ENCODE measurements around the gene C4orf51.
"Not testable (repeated sequence)": the region's sequence is repeated elsewhere in the genome, so short reads cannot be mapped to it uniquely, and the experiment has no call there.

C4orf51 gene

GRCh38 chr4:145670422-145670821 is 9.5 kb upstream of the C4orf51 start:
- no peaks in the 10 kb centered on the region for H3K27me3 ChIP-seq (ENCODE audit: insufficient read depth, low read length)
- no peak overlapping the region for H3K27ac ChIP-seq (ENCODE audit: low read depth, low read length)
- H3K4me1 ChIP-seq (ENCODE audit: control insufficient read depth, insufficient read depth, low read length, unreplicated experiment): no peaks in the 10 kb centered on the region
- H2AFZ ChIP-seq (ENCODE audit: low read length, unreplicated experiment): no peak overlapping the region
- H3K4me3 ChIP-seq (ENCODE audit: low read depth, low read length): no peak overlapping the region
- no peaks in the 10 kb centered on the region for H3K36me3 ChIP-seq (ENCODE audit: insufficient read depth, low read length)
- no peaks in the 10 kb centered on the region for H3K79me2 ChIP-seq (ENCODE audit: control insufficient read depth, insufficient read depth, low read length, unreplicated experiment)

GRCh38 chr4:145679520-145679919 is 426 bp upstream of the C4orf51 start:
- peak overlapping the region; percentile 86 for H3K27ac ChIP-seq (ENCODE audit: low read depth, low read length)
- H3K79me2 ChIP-seq (ENCODE audit: control insufficient read depth, insufficient read depth, low read length, unreplicated experiment): no peaks in the 10 kb centered on the region
- peaks cover 25% of the 10 kb centered on the region for H3K4me1 ChIP-seq (ENCODE audit: control insufficient read depth, insufficient read depth, low read length, unreplicated experiment)
- no peaks in the 10 kb centered on the region for H3K27me3 ChIP-seq (ENCODE audit: insufficient read depth, low read length)
- H3K36me3 ChIP-seq (ENCODE audit: insufficient read depth, low read length): no peaks in the 10 kb centered on the region
- peak overlapping the region; percentile 51 for H3K4me3 ChIP-seq (ENCODE audit: low read depth, low read length)
- H2AFZ ChIP-seq (ENCODE audit: low read length, unreplicated experiment): peak overlapping the region; percentile 93

- H3K27ac ChIP-seq (ENCODE audit: low read depth, low read length): peak overlapping the region; percentile 86
Observed at GRCh38 chr4:145680902-145681301, 956 bp downstream of the C4orf51 start.

GRCh38 chr4:145681518-145681917 is 1.6 kb downstream of the C4orf51 start:
- peaks cover 25% of the 10 kb centered on the region for H3K4me1 ChIP-seq (ENCODE audit: control insufficient read depth, insufficient read depth, low read length, unreplicated experiment)
- H3K27ac ChIP-seq (ENCODE audit: low read depth, low read length): no peak overlapping the region
- H2AFZ ChIP-seq (ENCODE audit: low read length, unreplicated experiment): no peak overlapping the region
- H3K36me3 ChIP-seq (ENCODE audit: insufficient read depth, low read length): no peaks in the 10 kb centered on the region
- no peaks in the 10 kb centered on the region for H3K79me2 ChIP-seq (ENCODE audit: control insufficient read depth, insufficient read depth, low read length, unreplicated experiment)
- no peaks in the 10 kb centered on the region for H3K27me3 ChIP-seq (ENCODE audit: insufficient read depth, low read length)
- no peak overlapping the region for H3K4me3 ChIP-seq (ENCODE audit: low read depth, low read length)

More at GRCh38 chr4:145680902-145681301, 956 bp downstream of the C4orf51 start:
- peak overlapping the region; percentile 93 for H2AFZ ChIP-seq (ENCODE audit: low read length, unreplicated experiment)
- no peaks in the 10 kb centered on the region for H3K36me3 ChIP-seq (ENCODE audit: insufficient read depth, low read length)
- no peaks in the 10 kb centered on the region for H3K79me2 ChIP-seq (ENCODE audit: control insufficient read depth, insufficient read depth, low read length, unreplicated experiment)
- no peaks in the 10 kb centered on the region for H3K27me3 ChIP-seq (ENCODE audit: insufficient read depth, low read length)
- peaks cover 25% of the 10 kb centered on the region for H3K4me1 ChIP-seq (ENCODE audit: control insufficient read depth, insufficient read depth, low read length, unreplicated experiment)
- H3K4me3 ChIP-seq (ENCODE audit: low read depth, low read length): no peak overlapping the region

- Histone ChIP-seq H3K36me3 (ENCODE audit: insufficient read depth, low read length) (no peaks in the 10 kb centered on the region), H3K27me3 (ENCODE audit: insufficient read depth, low read length) (no peaks in the 10 kb centered on the region), H2AFZ (ENCODE audit: low read length, unreplicated experiment) (no peak overlapping the region), H3K4me3 (ENCODE audit: low read depth, low read length) (no peak overlapping the region), H3K79me2 (ENCODE audit: control insufficient read depth, insufficient read depth, low read length, unreplicated experiment) (no peaks in the 10 kb centered on the region), H3K4me1 (ENCODE audit: control insufficient read depth, insufficient read depth, low read length, unreplicated experiment) (peaks cover 25% of the 10 kb centered on the region), H3K27ac (ENCODE audit: low read depth, low read length) (no peak overlapping the region)
Observed at GRCh38 chr4:145681956-145682355, 2.0 kb downstream of the C4orf51 start.

- H3K4me3 ChIP-seq (ENCODE audit: low read depth, low read length): no peak overlapping the region
- H3K36me3 ChIP-seq (ENCODE audit: insufficient read depth, low read length): no peaks in the 10 kb centered on the region
- H3K79me2 ChIP-seq (ENCODE audit: control insufficient read depth, insufficient read depth, low read length, unreplicated experiment): no peaks in the 10 kb centered on the region
- H2AFZ ChIP-seq (ENCODE audit: low read length, unreplicated experiment): no peak overlapping the region
- H3K4me1 ChIP-seq (ENCODE audit: control insufficient read depth, insufficient read depth, low read length, unreplicated experiment): no peaks in the 10 kb centered on the region
- no peak overlapping the region for H3K27ac ChIP-seq (ENCODE audit: low read depth, low read length)
- no peaks in the 10 kb centered on the region for H3K27me3 ChIP-seq (ENCODE audit: insufficient read depth, low read length)
Observed at GRCh38 chr4:145686991-145687390, 7.0 kb downstream of the C4orf51 start.

GRCh38 chr4:145690610-145691009 is 10.7 kb downstream of the C4orf51 start:
- Histone ChIP-seq H2AFZ (ENCODE audit: low read length, unreplicated experiment) (no peak overlapping the region), H3K4me3 (ENCODE audit: low read depth, low read length) (no peak overlapping the region), H3K4me1 (ENCODE audit: control insufficient read depth, insufficient read depth, low read length, unreplicated experiment) (no peaks in the 10 kb centered on the region)

GRCh38 chr4:145691416-145691815 is 11.5 kb downstream of the C4orf51 start:
- H3K27ac ChIP-seq (ENCODE audit: low read depth, low read length); H3K4me1 ChIP-seq (ENCODE audit: control insufficient read depth, insufficient read depth, low read length, unreplicated experiment); H3K79me2 ChIP-seq (ENCODE audit: control insufficient read depth, insufficient read depth, low read length, unreplicated experiment); H2AFZ ChIP-seq (ENCODE audit: low read length, unreplicated experiment); H3K4me3 ChIP-seq (ENCODE audit: low read depth, low read length); H3K27me3 ChIP-seq (ENCODE audit: insufficient read depth, low read length); H3K36me3 ChIP-seq (ENCODE audit: insufficient read depth, low read length): not testable (repeated sequence)

More at GRCh38 chr4:145690610-145691009, 10.7 kb downstream of the C4orf51 start:
- Histone ChIP-seq H3K79me2 (ENCODE audit: control insufficient read depth, insufficient read depth, low read length, unreplicated experiment) (no peaks in the 10 kb centered on the region), H3K36me3 (ENCODE audit: insufficient read depth, low read length) (no peaks in the 10 kb centered on the region), H3K27ac (ENCODE audit: low read depth, low read length) (no peak overlapping the region), H3K27me3 (ENCODE audit: insufficient read depth, low read length) (no peaks in the 10 kb centered on the region)

- no peak overlapping the region for H3K4me3 ChIP-seq (ENCODE audit: low read depth, low read length)
- H2AFZ ChIP-seq (ENCODE audit: low read length, unreplicated experiment): no peak overlapping the region
- no peaks in the 10 kb centered on the region for H3K27me3 ChIP-seq (ENCODE audit: insufficient read depth, low read length)
- no peaks in the 10 kb centered on the region for H3K36me3 ChIP-seq (ENCODE audit: insufficient read depth, low read length)
- no peaks in the 10 kb centered on the region for H3K79me2 ChIP-seq (ENCODE audit: control insufficient read depth, insufficient read depth, low read length, unreplicated experiment)
- H3K4me1 ChIP-seq (ENCODE audit: control insufficient read depth, insufficient read depth, low read length, unreplicated experiment): no peaks in the 10 kb centered on the region
- no peak overlapping the region for H3K27ac ChIP-seq (ENCODE audit: low read depth, low read length)
Observed at GRCh38 chr4:145694929-145695328, 15.0 kb downstream of the C4orf51 start.

GRCh38 chr4:145697332-145697731 is 17.4 kb downstream of the C4orf51 start:
- no peak overlapping the region for H3K4me3 ChIP-seq (ENCODE audit: low read depth, low read length)
- H3K4me1 ChIP-seq (ENCODE audit: control insufficient read depth, insufficient read depth, low read length, unreplicated experiment): no peaks in the 10 kb centered on the region
- H2AFZ ChIP-seq (ENCODE audit: low read length, unreplicated experiment): no peak overlapping the region
- H3K36me3 ChIP-seq (ENCODE audit: insufficient read depth, low read length): no peaks in the 10 kb centered on the region
- H3K79me2 ChIP-seq (ENCODE audit: control insufficient read depth, insufficient read depth, low read length, unreplicated experiment): no peaks in the 10 kb centered on the region
- H3K27ac ChIP-seq (ENCODE audit: low read depth, low read length): no peak overlapping the region
- H3K27me3 ChIP-seq (ENCODE audit: insufficient read depth, low read length): no peaks in the 10 kb centered on the region

GRCh38 chr4:145698507-145698906 is 18.6 kb downstream of the C4orf51 start:
- Histone ChIP-seq H3K79me2 (ENCODE audit: control insufficient read depth, insufficient read depth, low read length, unreplicated experiment) (no peaks in the 10 kb centered on the region), H3K4me1 (ENCODE audit: control insufficient read depth, insufficient read depth, low read length, unreplicated experiment) (no peaks in the 10 kb centered on the region), H3K36me3 (ENCODE audit: insufficient read depth, low read length) (no peaks in the 10 kb centered on the region), H3K27ac (ENCODE audit: low read depth, low read length) (no peak overlapping the region), H3K27me3 (ENCODE audit: insufficient read depth, low read length) (no peaks in the 10 kb centered on the region), H2AFZ (ENCODE audit: low read length, unreplicated experiment) (no peak overlapping the region), H3K4me3 (ENCODE audit: low read depth, low read length) (no peak overlapping the region)
